ENCODE results near the gene LYPD6B.
A peak's percentile ranks its signal among the peaks of the same experiment; 100 is the strongest.

Gene LYPD6B

GRCh38 chr2:149063177-149063576 lies 24.7 kb downstream of the LYPD6B start:
- Histone ChIP-seq H3K9ac (no peak overlapping the region), H3K4me2 (no peak overlapping the region), H3K27ac (no peak overlapping the region), H3K4me3 (IDR thresholded peaks at IDR 0.05; ENCODE audit: insufficient read depth, low read depth, low read length) (no peak overlapping the region), H2AFZ (ENCODE audit: low read depth) (no peak overlapping the region), H3K79me2 (ENCODE audit: insufficient read depth, low read depth) (no peaks in the 10 kb centered on the region), H3K36me3 (ENCODE audit: insufficient read depth) (no peaks in the 10 kb centered on the region), H3K27me3 (ENCODE audit: insufficient read depth, low read depth) (no peaks in the 10 kb centered on the region), H4K20me1 (ENCODE audit: insufficient read depth) (no peaks in the 10 kb centered on the region), H3K4me1 (ENCODE audit: low read depth, poor library complexity, severe bottlenecking) (no peaks in the 10 kb centered on the region)
- TF ChIP-seq CTCF (conservative IDR thresholded peaks at IDR 0.05; ENCODE audit: low read depth, low read length): no peak

- Histone ChIP-seq H3K9ac (no peak overlapping the region), H4K20me1 (ENCODE audit: insufficient read depth) (no peaks in the 10 kb centered on the region), H3K27ac (no peak overlapping the region), H2AFZ (ENCODE audit: low read depth) (no peak overlapping the region), H3K27me3 (ENCODE audit: insufficient read depth, low read depth) (no peaks in the 10 kb centered on the region), H3K36me3 (ENCODE audit: insufficient read depth) (no peaks in the 10 kb centered on the region), H3K4me2 (no peak overlapping the region), H3K4me1 (ENCODE audit: low read depth, poor library complexity, severe bottlenecking) (no peaks in the 10 kb centered on the region), H3K4me3 (IDR thresholded peaks at IDR 0.05; ENCODE audit: insufficient read depth, low read depth, low read length) (no peak overlapping the region), H3K79me2 (ENCODE audit: insufficient read depth, low read depth) (no peaks in the 10 kb centered on the region)
- no peak for TF ChIP-seq CTCF (conservative IDR thresholded peaks at IDR 0.05; ENCODE audit: low read depth, low read length)
Measured at GRCh38 chr2:149064365-149064841, 25.9 kb downstream of the LYPD6B start.

- no peak for TF ChIP-seq CTCF (conservative IDR thresholded peaks at IDR 0.05; ENCODE audit: low read depth, low read length)
- Histone ChIP-seq H3K9ac (no peak overlapping the region), H3K4me1 (ENCODE audit: low read depth, poor library complexity, severe bottlenecking) (no peaks in the 10 kb centered on the region), H3K36me3 (ENCODE audit: insufficient read depth) (no peaks in the 10 kb centered on the region), H3K27me3 (ENCODE audit: insufficient read depth, low read depth) (no peaks in the 10 kb centered on the region), H3K4me2 (no peak overlapping the region), H3K4me3 (IDR thresholded peaks at IDR 0.05; ENCODE audit: insufficient read depth, low read depth, low read length) (no peak overlapping the region), H3K27ac (no peak overlapping the region), H3K79me2 (ENCODE audit: insufficient read depth, low read depth) (no peaks in the 10 kb centered on the region), H2AFZ (ENCODE audit: low read depth) (0 out of 2 replicates have a peak overlapping the region, but pooled peaks have one; percentile 6), H4K20me1 (ENCODE audit: insufficient read depth) (no peaks in the 10 kb centered on the region)
Measured at GRCh38 chr2:149064856-149065630, 26.5 kb downstream of the LYPD6B start.

GRCh38 chr2:149068225-149068995 lies 29.9 kb downstream of the LYPD6B start:
- Histone ChIP-seq H3K79me2 (ENCODE audit: insufficient read depth, low read depth) (no peaks in the 10 kb centered on the region), H2AFZ (ENCODE audit: low read depth) (no peak overlapping the region), H3K36me3 (ENCODE audit: insufficient read depth) (no peaks in the 10 kb centered on the region), H3K4me2 (no peak overlapping the region), H3K4me3 (IDR thresholded peaks at IDR 0.05; ENCODE audit: insufficient read depth, low read depth, low read length) (no peak overlapping the region), H3K9ac (no peak overlapping the region), H4K20me1 (ENCODE audit: insufficient read depth) (no peaks in the 10 kb centered on the region), H3K27me3 (ENCODE audit: insufficient read depth, low read depth) (no peaks in the 10 kb centered on the region), H3K27ac (no peak overlapping the region), H3K4me1 (ENCODE audit: low read depth, poor library complexity, severe bottlenecking) (no peaks in the 10 kb centered on the region)
- no peak for TF ChIP-seq CTCF (conservative IDR thresholded peaks at IDR 0.05; ENCODE audit: low read depth, low read length)

All from KMS-11 (cell line).